HAP-1 (cell line): ENCODE data around the gene L3MBTL4.
"Not testable (repeated sequence)": the region's sequence is repeated elsewhere in the genome, so short reads cannot be mapped to it uniquely, and the experiment has no call there.

Experiments used
- DNase-seq, 2 experiments: peaks; one replicate each; pipeline ENCODE4 v3.0.0-alpha.2; 2016 to 2020; ENCODE audit warnings: low spot score in 2 of 2
- H3K27me3 ChIP-seq: fragments of 250-450 bp; sonication (Bioruptor Pico); 2 replicates; pipeline ENCODE4 v1.5.1; 2020; ENCODE audit warnings: low read depth, mild to moderate bottlenecking, moderate library complexity
- H3K36me3 ChIP-seq: fragments of 250-450 bp; sonication (Bioruptor Pico); replicated peaks from 2 replicates; pipeline ENCODE4 v1.5.1; 2020; ENCODE audit warnings: mild to moderate bottlenecking
- H3K4me1 ChIP-seq: fragments of 250-450 bp; sonication (Bioruptor Pico); 2 replicates; pipeline ENCODE4 v1.5.1; 2020; ENCODE audit warnings: mild to moderate bottlenecking
- H3K4me3 ChIP-seq: fragments of 250-450 bp; sonication (Bioruptor Pico); 2 replicates; pipeline ENCODE4 v1.5.1; 2020; ENCODE audit warnings: mild to moderate bottlenecking, moderate library complexity
- H3K9me3 ChIP-seq: fragments of 250-450 bp; sonication (Bioruptor Pico); 2 replicates; pipeline ENCODE4 v1.5.1; 2020; ENCODE audit warnings: mild to moderate bottlenecking, moderate library complexity
- in situ Hi-C: fragments of 300-500 bp; cut with MboI; formaldehyde crosslinking; loops from 3 replicates; pipeline ENCODE4 v1.14.3; 2020; ENCODE audit warnings: low sequenced_read_pairs, inconsistent platforms, mixed read lengths

L3MBTL4 gene

GRCh38 chr18:6286585-6286984, 128.1 kb downstream of the L3MBTL4 start:
- Histone ChIP-seq H3K9me3 (0 out of 2 replicates have a peak, but pooled peaks cover 3% of the 10 kb centered on the region), H3K36me3 (no peaks in the 10 kb centered on the region), H3K27me3 (no peaks in the 10 kb centered on the region), H3K4me1 (no peaks in the 10 kb centered on the region), H3K4me3 (no peak overlapping the region)
- no peak for DNase-seq
- in situ Hi-C loops: no loop called here

GRCh38 chr18:6284761-6285160, 129.9 kb downstream of the L3MBTL4 start:
- no peak overlapping the region for H3K4me3 ChIP-seq
- in situ Hi-C loops: no loop called here

GRCh38 chr18:6284300-6284699, 130.4 kb downstream of the L3MBTL4 start:
- in situ Hi-C loops: no loop called here
- DNase-seq: no peak
- H3K27me3 ChIP-seq: no peaks in the 10 kb centered on the region
- H3K4me1 ChIP-seq: no peaks in the 10 kb centered on the region
- no peak overlapping the region for H3K4me3 ChIP-seq
- H3K36me3 ChIP-seq: no peaks in the 10 kb centered on the region
- H3K9me3 ChIP-seq: no peaks in the 10 kb centered on the region

More at GRCh38 chr18:6284761-6285160, 129.9 kb downstream of the L3MBTL4 start:
- no peaks in the 10 kb centered on the region for H3K36me3 ChIP-seq
- no peaks in the 10 kb centered on the region for H3K4me1 ChIP-seq
- no peaks in the 10 kb centered on the region for H3K9me3 ChIP-seq
- H3K27me3 ChIP-seq: no peaks in the 10 kb centered on the region
- no peak for DNase-seq

GRCh38 chr18:6281874-6282273, 132.8 kb downstream of the L3MBTL4 start:
- Histone ChIP-seq H3K27me3 (no peaks in the 10 kb centered on the region), H3K9me3 (no peaks in the 10 kb centered on the region), H3K4me1 (no peaks in the 10 kb centered on the region), H3K36me3 (no peaks in the 10 kb centered on the region), H3K4me3 (no peak overlapping the region)
- in situ Hi-C loops: no loop called here
- no peak for DNase-seq

- DNase-seq: no peak
- H3K27me3 ChIP-seq: no peaks in the 10 kb centered on the region
- H3K4me1 ChIP-seq: no peaks in the 10 kb centered on the region
- H3K36me3 ChIP-seq: no peaks in the 10 kb centered on the region
- no peak overlapping the region for H3K4me3 ChIP-seq
- in situ Hi-C loops: no loop called here
- no peaks in the 10 kb centered on the region for H3K9me3 ChIP-seq
Observed at GRCh38 chr18:6280211-6280743, 134.4 kb downstream of the L3MBTL4 start.

- H3K4me3 ChIP-seq: no peak overlapping the region
- no peaks in the 10 kb centered on the region for H3K4me1 ChIP-seq
- no peak for DNase-seq
- no peaks in the 10 kb centered on the region for H3K27me3 ChIP-seq
- no peaks in the 10 kb centered on the region for H3K36me3 ChIP-seq
- in situ Hi-C loops: no loop called here
- H3K9me3 ChIP-seq: no peaks in the 10 kb centered on the region
Observed at GRCh38 chr18:6279308-6279707, 135.4 kb downstream of the L3MBTL4 start.

GRCh38 chr18:6273423-6273822, 141.3 kb downstream of the L3MBTL4 start:
- Histone ChIP-seq H3K36me3 (no peaks in the 10 kb centered on the region), H3K4me3 (no peak overlapping the region), H3K27me3 (no peaks in the 10 kb centered on the region), H3K9me3 (no peaks in the 10 kb centered on the region), H3K4me1 (no peaks in the 10 kb centered on the region)
- in situ Hi-C loops: no loop called here
- DNase-seq: no peak

- H3K36me3 ChIP-seq, H3K9me3 ChIP-seq, H3K4me3 ChIP-seq, H3K4me1 ChIP-seq, DNase-seq, H3K27me3 ChIP-seq, in situ Hi-C loops: not testable (repeated sequence)
Observed at GRCh38 chr18:6272144-6272543, 142.6 kb downstream of the L3MBTL4 start.

GRCh38 chr18:6271585-6271984, 143.1 kb downstream of the L3MBTL4 start:
- DNase-seq: no peak
- Histone ChIP-seq H3K4me1 (no peaks in the 10 kb centered on the region), H3K9me3 (no peaks in the 10 kb centered on the region), H3K36me3 (no peaks in the 10 kb centered on the region), H3K27me3 (no peaks in the 10 kb centered on the region), H3K4me3 (no peak overlapping the region)
- in situ Hi-C loops: no loop called here

GRCh38 chr18:6270771-6271216, 143.9 kb downstream of the L3MBTL4 start:
- no peaks in the 10 kb centered on the region for H3K27me3 ChIP-seq
- H3K36me3 ChIP-seq: no peaks in the 10 kb centered on the region
- in situ Hi-C loops: no loop called here
- no peaks in the 10 kb centered on the region for H3K9me3 ChIP-seq
- DNase-seq: no peak
- no peak overlapping the region for H3K4me3 ChIP-seq
- no peaks in the 10 kb centered on the region for H3K4me1 ChIP-seq

GRCh38 chr18:6269660-6270332, 144.9 kb downstream of the L3MBTL4 start:
- Histone ChIP-seq H3K36me3 (no peaks in the 10 kb centered on the region), H3K27me3 (no peaks in the 10 kb centered on the region), H3K4me1 (no peaks in the 10 kb centered on the region), H3K4me3 (no peak overlapping the region), H3K9me3 (no peaks in the 10 kb centered on the region)
- in situ Hi-C loops: no loop called here
- DNase-seq: no peak

GRCh38 chr18:6266212-6266611, 148.5 kb downstream of the L3MBTL4 start:
- Histone ChIP-seq H3K9me3 (no peaks in the 10 kb centered on the region), H3K4me1 (no peaks in the 10 kb centered on the region), H3K27me3 (no peaks in the 10 kb centered on the region), H3K4me3 (no peak overlapping the region), H3K36me3 (no peaks in the 10 kb centered on the region)
- in situ Hi-C loops: no loop called here
- no peak for DNase-seq

GRCh38 chr18:6261938-6262337, 152.8 kb downstream of the L3MBTL4 start:
- in situ Hi-C loops: no loop called here
- DNase-seq: no peak
- no peaks in the 10 kb centered on the region for H3K9me3 ChIP-seq
- no peaks in the 10 kb centered on the region for H3K4me1 ChIP-seq
- H3K27me3 ChIP-seq: no peaks in the 10 kb centered on the region
- H3K36me3 ChIP-seq: no peaks in the 10 kb centered on the region
- no peak overlapping the region for H3K4me3 ChIP-seq

GRCh38 chr18:6259324-6259723, 155.4 kb downstream of the L3MBTL4 start:
- H3K36me3 ChIP-seq, H3K4me3 ChIP-seq, DNase-seq, in situ Hi-C loops, H3K27me3 ChIP-seq, H3K4me1 ChIP-seq, H3K9me3 ChIP-seq: not testable (repeated sequence)

- Histone ChIP-seq H3K9me3 (no peaks in the 10 kb centered on the region), H3K4me3 (no peak overlapping the region), H3K36me3 (no peaks in the 10 kb centered on the region), H3K27me3 (no peaks in the 10 kb centered on the region), H3K4me1 (no peaks in the 10 kb centered on the region)
- DNase-seq: no peak
- in situ Hi-C loops: no loop called here
Observed at GRCh38 chr18:6257950-6258349, 156.8 kb downstream of the L3MBTL4 start.
